BE2C (cell line): ENCODE results near the gene SHC4.

Experiments used
- DNase-seq: peaks from one replicate; pipeline ENCODE4 v3.0.0-alpha.2; 2020
- H3K27me3 ChIP-seq: fragments of 250-450 bp; sonication (Bioruptor Pico); 2 replicates; pipeline ENCODE4 v1.5.1; 2020; ENCODE audit warnings: mild to moderate bottlenecking
- H3K36me3 ChIP-seq: fragments of 250-450 bp; sonication (Bioruptor Pico); 2 replicates; pipeline ENCODE4 v1.5.1; 2020; ENCODE audit warnings: mild to moderate bottlenecking
- H3K4me1 ChIP-seq: fragments of 250-450 bp; sonication (Bioruptor Pico); 2 replicates; pipeline ENCODE4 v1.5.1; 2020
- H3K4me3 ChIP-seq: 2 replicates; pipeline ENCODE4 v1.5.1; 2011; ENCODE audit warnings: low read depth, low read length
- H3K9me3 ChIP-seq: fragments of 250-450 bp; sonication (Bioruptor Pico); 2 replicates; pipeline ENCODE4 v1.5.1; 2020
- CTCF ChIP-seq: IDR thresholded peaks from 2 replicates; pipeline ENCODE4 v1.5.1; 2012; ENCODE audit warnings: mild to moderate bottlenecking, low read depth, low read length

SHC4 gene

GRCh38 chr15:48800245-48800644, 163.5 kb downstream of the SHC4 start:
- peaks cover 30% of the 10 kb centered on the region for H3K36me3 ChIP-seq
- TF ChIP-seq CTCF: no peak
- no peak overlapping the region for H3K4me3 ChIP-seq
- no peaks in the 10 kb centered on the region for H3K9me3 ChIP-seq
- H3K4me1 ChIP-seq: peaks cover 37% of the 10 kb centered on the region
- no peaks in the 10 kb centered on the region for H3K27me3 ChIP-seq
- DNase-seq: no peak

GRCh38 chr15:48798319-48798718, 165.4 kb downstream of the SHC4 start:
- H3K36me3 ChIP-seq: peaks cover 36% of the 10 kb centered on the region

GRCh38 chr15:48796930-48797329, 166.8 kb downstream of the SHC4 start:
- Histone ChIP-seq H3K36me3 (peaks cover 47% of the 10 kb centered on the region), H3K9me3 (no peaks in the 10 kb centered on the region), H3K4me3 (no peak overlapping the region), H3K4me1 (peaks cover 25% of the 10 kb centered on the region), H3K27me3 (no peaks in the 10 kb centered on the region)
- DNase-seq: no peak
- TF ChIP-seq CTCF: no peak

More at GRCh38 chr15:48798319-48798718, 165.4 kb downstream of the SHC4 start:
- DNase-seq: peak; percentile 67
- H3K4me1 ChIP-seq: peaks cover 32% of the 10 kb centered on the region
- no peak for TF ChIP-seq CTCF
- H3K27me3 ChIP-seq: no peaks in the 10 kb centered on the region
- no peaks in the 10 kb centered on the region for H3K9me3 ChIP-seq
- no peak overlapping the region for H3K4me3 ChIP-seq

- Histone ChIP-seq H3K4me1 (peaks cover 25% of the 10 kb centered on the region), H3K27me3 (no peaks in the 10 kb centered on the region), H3K9me3 (no peaks in the 10 kb centered on the region), H3K36me3 (peaks cover 49% of the 10 kb centered on the region), H3K4me3 (no peak overlapping the region)
- no peak for DNase-seq
- TF ChIP-seq CTCF: no peak
These were observed 167.2 kb downstream of the SHC4 start for GRCh38 chr15:48796521-48796920.

GRCh38 chr15:48795901-48796300, 167.8 kb downstream of the SHC4 start:
- TF ChIP-seq CTCF: no peak
- H3K4me3 ChIP-seq: no peak overlapping the region
- DNase-seq: no peak
- peaks cover 23% of the 10 kb centered on the region for H3K4me1 ChIP-seq
- H3K9me3 ChIP-seq: no peaks in the 10 kb centered on the region
- peaks cover 53% of the 10 kb centered on the region for H3K36me3 ChIP-seq
- no peaks in the 10 kb centered on the region for H3K27me3 ChIP-seq

GRCh38 chr15:48794697-48795134, 169.0 kb downstream of the SHC4 start:
- H3K4me3 ChIP-seq: no peak overlapping the region
- H3K9me3 ChIP-seq: no peaks in the 10 kb centered on the region
- peaks cover 62% of the 10 kb centered on the region for H3K36me3 ChIP-seq
- no peak for DNase-seq
- H3K27me3 ChIP-seq: no peaks in the 10 kb centered on the region
- H3K4me1 ChIP-seq: peaks cover 14% of the 10 kb centered on the region
- no peak for TF ChIP-seq CTCF
